ENCODE measurements around the gene FAM32A. TPM values are rescaled to one million over a fixed set of nuclear protein-coding genes. Genes with fewer than 3 reads are reported as not detected.

The FAM32A gene
- total RNA-seq, 1 experiment from 2014 or later: 42.2 TPM

GRCh38 chr19:16141043-16141442 lies 44.2 kb upstream of the FAM32A start:
- H3K27me3 Mint-ChIP-seq (ENCODE audit: unreplicated experiment): no peaks in the 10 kb centered on the region
- BruUV-seq (replicated peaks): no TSS peak
- intact Hi-C loops (cut with micrococcal nuclease; ENCODE audit: unreplicated experiment): no loop called here
- no peak for DNase-seq
- no peak for TF ChIP-seq CTCF (IDR thresholded peaks at IDR 0.05; ENCODE audit: unreplicated experiment)
- H3K27ac Mint-ChIP-seq (ENCODE audit: unreplicated experiment): no peak overlapping the region
- no peak overlapping the region for H3K4me3 Mint-ChIP-seq (ENCODE audit: low read depth, unreplicated experiment)
- H3K4me1 Mint-ChIP-seq (ENCODE audit: low read depth, unreplicated experiment): peaks cover 13% of the 10 kb centered on the region
- CTCF ChIA-PET: no interaction called here
- no peaks in the 10 kb centered on the region for H3K9me3 Mint-ChIP-seq (ENCODE audit: low read depth, unreplicated experiment)
- H3K36me3 Mint-ChIP-seq (ENCODE audit: insufficient read depth, unreplicated experiment): peaks cover 20% of the 10 kb centered on the region

- TF ChIP-seq CTCF (IDR thresholded peaks at IDR 0.05; ENCODE audit: unreplicated experiment): no peak
- peaks cover 19% of the 10 kb centered on the region for H3K36me3 Mint-ChIP-seq (ENCODE audit: insufficient read depth, unreplicated experiment)
Measured at GRCh38 chr19:16142032-16142580, 43.1 kb upstream of the FAM32A start.

GRCh38 chr19:16143399-16144215 lies 41.6 kb upstream of the FAM32A start, which contains the start of gene HSH2D:
Gene HSH2D, plus strand, starts transcription at chr19:16143685. Its CDS starts 5,066 bp downstream, at chr19:16148751.
- Mint-ChIP-seq H3K27me3 (ENCODE audit: unreplicated experiment) (no peaks in the 10 kb centered on the region), H3K4me1 (ENCODE audit: low read depth, unreplicated experiment) (peaks cover 13% of the 10 kb centered on the region), H3K27ac (ENCODE audit: unreplicated experiment) (peak within 1 kb of the TSS; percentile 94), H3K36me3 (ENCODE audit: insufficient read depth, unreplicated experiment) (peaks cover 19% of the 10 kb centered on the region), H3K9me3 (ENCODE audit: low read depth, unreplicated experiment) (no peaks in the 10 kb centered on the region), H3K4me3 (ENCODE audit: low read depth, unreplicated experiment) (peak within 1 kb of the TSS; percentile 96)
- CTCF ChIA-PET: interaction anchor here (0.6 to 1.4 kb wide), 5 partner anchors 18 to 866 kb away, joined by 3 to 6 read pairs (median 3); no protein-coding TSS in a partner anchor
- no peak for TF ChIP-seq CTCF (IDR thresholded peaks at IDR 0.05; ENCODE audit: unreplicated experiment)
- DNase-seq: peak; percentile 89
- BruUV-seq (replicated peaks): no TSS peak
- intact Hi-C loops (cut with micrococcal nuclease; ENCODE audit: unreplicated experiment): no loop called here

More at GRCh38 chr19:16142032-16142580, 43.1 kb upstream of the FAM32A start:
- CTCF ChIA-PET: no interaction called here
- H3K4me1 Mint-ChIP-seq (ENCODE audit: low read depth, unreplicated experiment): peaks cover 13% of the 10 kb centered on the region
- DNase-seq: no peak
- no peaks in the 10 kb centered on the region for H3K27me3 Mint-ChIP-seq (ENCODE audit: unreplicated experiment)
- H3K4me3 Mint-ChIP-seq (ENCODE audit: low read depth, unreplicated experiment): no peak overlapping the region
- H3K27ac Mint-ChIP-seq (ENCODE audit: unreplicated experiment): no peak overlapping the region
- intact Hi-C loops (cut with micrococcal nuclease; ENCODE audit: unreplicated experiment): no loop called here
- H3K9me3 Mint-ChIP-seq (ENCODE audit: low read depth, unreplicated experiment): no peaks in the 10 kb centered on the region
- no TSS peak for BruUV-seq (replicated peaks)

- DNase-seq: no peak
- Mint-ChIP-seq H3K4me3 (ENCODE audit: low read depth, unreplicated experiment) (peak overlapping the region; percentile 96), H3K27me3 (ENCODE audit: unreplicated experiment) (no peaks in the 10 kb centered on the region), H3K9me3 (ENCODE audit: low read depth, unreplicated experiment) (no peaks in the 10 kb centered on the region), H3K27ac (ENCODE audit: unreplicated experiment) (peak overlapping the region; percentile 94), H3K4me1 (ENCODE audit: low read depth, unreplicated experiment) (peaks cover 13% of the 10 kb centered on the region), H3K36me3 (ENCODE audit: insufficient read depth, unreplicated experiment) (peaks cover 24% of the 10 kb centered on the region)
- CTCF ChIA-PET: interaction anchor here (0.6 to 1.4 kb wide), 4 partner anchors 19 to 103 kb away, joined by 3 read pairs; no protein-coding TSS in a partner anchor
- intact Hi-C loops (cut with micrococcal nuclease; ENCODE audit: unreplicated experiment): no loop called here
- BruUV-seq (replicated peaks): no TSS peak
- no peak for TF ChIP-seq CTCF (IDR thresholded peaks at IDR 0.05; ENCODE audit: unreplicated experiment)
Measured at GRCh38 chr19:16144216-16144581, 41.0 kb upstream of the FAM32A start.
